Testis (tissue), 3 donors: ENCODE results near the gene C4orf54. TPM values are rescaled to one million over a fixed set of nuclear protein-coding genes. Genes with fewer than 3 reads are reported as not detected.
A peak's percentile ranks its signal among the peaks of the same experiment; 100 is the strongest.

Source experiments
- DNase-seq: peaks from one replicate; pipeline ENCODE4 v3.0.0-alpha.2; 2019
- H3K27ac ChIP-seq, 2 donors: fragments of 200-600 bp; sonication (generic); one replicate each; pipeline ENCODE4 v1.5.1; 2019
- H3K27me3 ChIP-seq: fragments of 200-600 bp; sonication (generic); one replicate; pipeline ENCODE4 v1.5.1; 2019
- H3K36me3 ChIP-seq: fragments of 200-600 bp; sonication (generic); one replicate; pipeline ENCODE4 v1.5.1; 2017; ENCODE audit warnings: low read depth; ENCODE audit errors: missing control alignments
- H3K4me1 ChIP-seq: fragments of 200-600 bp; sonication (generic); one replicate; pipeline ENCODE4 v1.5.1; 2019
- H3K4me3 ChIP-seq, 2 donors: fragments of 200-600 bp; sonication (generic); one replicate each; pipeline ENCODE4 v1.5.1; 2017 to 2019
- H3K9me3 ChIP-seq: fragments of 200-600 bp; sonication (generic); one replicate; pipeline ENCODE4 v1.5.1; 2017
- POLR2A ChIP-seq: fragments of 450-650 bp; IDR thresholded peaks from one replicate; pipeline ENCODE4 v1.6.1; 2017; ENCODE audit warnings: antibody characterized with exemption, mild to moderate bottlenecking, moderate library complexity
- WGBS, 2 donors: methylation state at CpG; one replicate each; pipeline ENCODE4 v1.1.5; 2018; 5-methylcytosine and 5-hydroxymethylcytosine counted together
- intact Hi-C: fragments of 100-400 bp; cut with DNase I; formaldehyde crosslinking; loops from one replicate; pipeline ENCODE4 v1.15.1; 2023; ENCODE audit warnings: low total_unique reads
- polyA plus RNA-seq: library from polyadenylated mRNA; stranded (reverse); fragments of 350-450 nt; fragmentation: Illumina TruSeq; extraction: RNeasy Lipid Tissue Mini Kit (QIAGEN cat#74804); gene quantifications from one replicate; pipeline ENCODE4 v1.2.3, GENCODE V29; 2014; ENCODE audit warnings: low read depth, low replicate concordance; ENCODE audit not compliant: insufficient read depth
- total RNA-seq, 2 donors: library from RNA; depleted of rRNA; stranded (reverse); fragments of >200 nt; gene quantifications; one replicate each; pipeline ENCODE4 v1.2.3, GENCODE V29; 2016
- TF ChIP-seq, protein P1 (sequence below), 3 experiments: fragments of 450-650 bp in 2 of 3; fragments of 200-600 bp in 1 of 3; sonication (generic) in 1 of 3; IDR thresholded peaks; one replicate each; pipeline ENCODE4 v1.5.1; 2016 to 2019; ENCODE audit warnings: antibody characterized with exemption in 3 of 3, mild to moderate bottlenecking in 2 of 3, moderate library complexity in 1 of 3

The C4orf54 gene
- total and polyA plus RNA-seq, 3 donors from 2014 or later: 0.39 to 0.81 (median 0.46) TPM

DNA sequence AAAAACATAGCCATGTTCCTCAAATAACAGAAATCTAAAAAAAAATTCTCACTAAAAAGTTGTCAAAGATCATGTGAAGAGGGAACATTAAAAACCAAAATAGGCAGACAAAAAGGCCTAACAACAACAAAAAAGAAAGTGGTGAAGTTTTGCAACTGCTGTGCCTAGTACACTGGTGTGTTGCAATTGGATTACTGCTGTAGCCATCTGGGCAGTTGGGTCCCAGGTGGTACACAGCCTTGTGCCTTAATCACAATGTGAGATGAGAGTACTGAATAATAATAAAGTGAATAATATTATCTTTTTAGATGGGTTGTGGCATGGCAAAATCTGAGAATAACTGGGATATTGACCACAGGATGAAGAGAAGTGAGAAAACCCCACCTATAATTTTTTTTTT lies 12.0 kb downstream of the C4orf54 start:
- Histone ChIP-seq H3K27ac (peak overlapping the region; percentile 25 to 82), H3K4me1 (peaks cover 69% of the 10 kb centered on the region), H3K27me3 (no peaks in the 10 kb centered on the region), H3K4me3 (no peak overlapping the region), H3K36me3 (no peaks in the 10 kb centered on the region), H3K9me3 (no peaks in the 10 kb centered on the region)
- no peak for TF ChIP-seq POLR2A
- TF ChIP-seq, protein P1, sequence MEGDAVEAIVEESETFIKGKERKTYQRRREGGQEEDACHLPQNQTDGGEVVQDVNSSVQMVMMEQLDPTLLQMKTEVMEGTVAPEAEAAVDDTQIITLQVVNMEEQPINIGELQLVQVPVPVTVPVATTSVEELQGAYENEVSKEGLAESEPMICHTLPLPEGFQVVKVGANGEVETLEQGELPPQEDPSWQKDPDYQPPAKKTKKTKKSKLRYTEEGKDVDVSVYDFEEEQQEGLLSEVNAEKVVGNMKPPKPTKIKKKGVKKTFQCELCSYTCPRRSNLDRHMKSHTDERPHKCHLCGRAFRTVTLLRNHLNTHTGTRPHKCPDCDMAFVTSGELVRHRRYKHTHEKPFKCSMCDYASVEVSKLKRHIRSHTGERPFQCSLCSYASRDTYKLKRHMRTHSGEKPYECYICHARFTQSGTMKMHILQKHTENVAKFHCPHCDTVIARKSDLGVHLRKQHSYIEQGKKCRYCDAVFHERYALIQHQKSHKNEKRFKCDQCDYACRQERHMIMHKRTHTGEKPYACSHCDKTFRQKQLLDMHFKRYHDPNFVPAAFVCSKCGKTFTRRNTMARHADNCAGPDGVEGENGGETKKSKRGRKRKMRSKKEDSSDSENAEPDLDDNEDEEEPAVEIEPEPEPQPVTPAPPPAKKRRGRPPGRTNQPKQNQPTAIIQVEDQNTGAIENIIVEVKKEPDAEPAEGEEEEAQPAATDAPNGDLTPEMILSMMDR (IDR thresholded peaks at IDR 0.05): no peak
- no peak for DNase-seq
- intact Hi-C loops: no loop called here

DNA sequence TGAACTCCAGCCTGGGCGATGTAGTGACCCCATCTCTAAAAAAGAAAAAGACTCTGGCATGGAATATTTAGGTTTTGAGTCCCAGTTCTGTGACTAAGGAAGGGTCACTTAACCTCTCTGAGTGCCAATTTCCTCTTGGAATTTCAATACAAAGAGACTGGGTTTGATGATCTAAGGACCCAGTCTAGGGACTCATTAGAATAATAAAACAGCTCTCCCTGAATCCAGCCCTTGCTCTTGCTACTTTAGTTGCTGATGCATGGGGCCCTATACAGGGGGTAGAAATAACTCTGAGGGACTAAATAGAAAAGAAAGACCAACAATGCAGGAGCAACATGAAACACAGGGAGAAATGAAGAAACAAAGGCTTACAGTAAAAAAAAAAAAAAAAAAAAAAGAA lies 12.6 kb downstream of the C4orf54 start:
- H3K4me3 ChIP-seq: no peak overlapping the region
- 91 to 100% methylated on average over 1 of the region's 1 CpG for WGBS, 2 donors
- TF ChIP-seq, protein P1 (IDR thresholded peaks at IDR 0.05): no peak
- no peak for TF ChIP-seq POLR2A
- no peaks in the 10 kb centered on the region for H3K9me3 ChIP-seq
- H3K27me3 ChIP-seq: no peaks in the 10 kb centered on the region
- intact Hi-C loops: no loop called here
- no peak for DNase-seq
- peaks cover 69% of the 10 kb centered on the region for H3K4me1 ChIP-seq
- H3K36me3 ChIP-seq: no peaks in the 10 kb centered on the region
- H3K27ac ChIP-seq: peak overlapping the region; percentile 25 to 43

DNA sequence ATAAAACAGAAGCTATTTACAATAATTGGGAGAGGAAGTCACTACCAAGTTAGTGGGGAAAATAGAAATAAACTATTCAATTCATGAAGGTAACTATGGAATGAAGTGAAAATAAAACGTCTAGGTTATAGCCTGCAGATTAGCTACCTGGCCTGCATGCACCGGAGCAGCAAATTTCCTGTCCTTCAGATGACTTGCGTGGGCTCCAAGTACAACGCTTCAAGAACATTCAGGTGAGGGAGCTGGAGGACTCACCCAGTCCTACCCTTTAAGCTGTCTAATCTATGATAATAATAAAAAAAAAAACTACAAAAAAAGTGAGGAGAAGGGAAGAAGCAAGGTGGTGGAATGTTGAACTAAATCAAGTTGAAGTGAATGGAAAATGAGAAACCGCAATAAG lies 13.2 kb downstream of the C4orf54 start:
- intact Hi-C loops: no loop called here
- Histone ChIP-seq H3K27ac (no peak overlapping the region), H3K4me3 (no peak overlapping the region), H3K27me3 (no peaks in the 10 kb centered on the region), H3K4me1 (peaks cover 64% of the 10 kb centered on the region), H3K36me3 (no peaks in the 10 kb centered on the region), H3K9me3 (no peaks in the 10 kb centered on the region)
- DNase-seq: no peak
- WGBS, 2 donors: 62 to 65% methylated on average over 5 of the region's 5 CpGs
- TF ChIP-seq POLR2A: no peak
- TF ChIP-seq, protein P1 (IDR thresholded peaks at IDR 0.05): no peak

DNA sequence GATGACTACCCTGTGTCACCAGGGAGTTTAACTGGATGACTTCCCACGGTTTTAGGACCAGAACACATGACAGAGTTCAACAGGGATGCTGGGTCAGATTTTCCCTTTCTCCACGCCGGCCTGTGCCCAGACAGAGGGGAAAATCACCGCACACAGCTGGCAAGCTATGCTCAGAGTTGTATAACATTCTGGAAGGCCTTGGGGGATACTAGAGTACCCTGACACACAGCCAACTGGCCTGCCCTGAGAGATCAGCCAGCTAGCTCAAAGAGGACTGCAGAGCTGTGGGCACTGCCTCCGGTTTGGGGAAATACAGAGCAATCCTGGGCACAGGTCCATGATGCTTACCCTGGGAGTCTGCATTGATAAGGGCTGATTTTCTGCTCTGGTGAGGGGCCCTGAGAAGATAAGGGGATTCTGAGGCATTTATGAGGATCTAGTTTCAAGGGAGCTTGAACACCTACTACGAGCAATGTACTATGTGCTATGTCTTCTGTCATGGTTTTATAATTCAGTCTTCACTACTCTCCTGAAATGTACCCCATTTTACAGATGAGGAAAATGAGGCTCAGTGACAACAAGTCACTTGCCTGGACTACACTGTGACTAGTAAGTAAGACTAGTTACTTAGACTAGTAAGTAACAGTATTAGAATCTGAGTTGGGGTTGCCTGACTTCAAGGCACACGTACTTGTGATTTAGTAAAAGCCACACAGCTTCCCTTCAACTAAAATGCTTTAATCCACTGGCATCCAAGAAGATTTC lies 14.7 kb downstream of the C4orf54 start:
- intact Hi-C loops: no loop called here
- Histone ChIP-seq H3K27ac (peak overlapping the region; percentile 6 to 59), H3K9me3 (no peaks in the 10 kb centered on the region), H3K36me3 (no peaks in the 10 kb centered on the region), H3K4me3 (no peak overlapping the region), H3K4me1 (peaks cover 48% of the 10 kb centered on the region), H3K27me3 (no peaks in the 10 kb centered on the region)
- 28 to 55% methylated on average over 6 to 7 of the region's 7 CpGs for WGBS, 2 donors
- peak; percentile 84 for DNase-seq
- TF ChIP-seq POLR2A: no peak
- TF ChIP-seq, protein P1 (IDR thresholded peaks at IDR 0.05): no peak

DNA sequence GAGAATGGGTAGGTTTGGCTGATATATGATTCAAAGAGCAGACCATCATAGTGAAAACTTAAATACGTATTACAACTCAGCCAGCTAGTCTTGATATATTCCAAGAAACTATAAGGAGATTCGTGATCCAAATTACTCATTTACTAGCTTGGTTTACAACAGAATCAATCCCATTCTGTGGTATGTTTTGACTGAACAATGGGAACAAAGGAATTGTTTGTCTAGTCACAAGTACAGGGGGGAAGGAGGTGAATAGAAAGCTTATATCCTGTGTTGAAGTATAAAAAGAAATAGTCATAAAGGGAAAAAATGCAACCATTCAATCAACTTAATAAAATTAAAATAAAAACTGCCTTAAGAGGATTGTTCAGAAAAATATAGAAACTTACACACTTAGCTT lies 17.0 kb downstream of the C4orf54 start:
- WGBS, 2 donors: 82 to 89% methylated on average over 2 of the region's 2 CpGs
- Histone ChIP-seq H3K27ac (no peak overlapping the region), H3K9me3 (no peaks in the 10 kb centered on the region), H3K4me3 (no peak overlapping the region), H3K36me3 (no peaks in the 10 kb centered on the region), H3K4me1 (peaks cover 28% of the 10 kb centered on the region), H3K27me3 (no peaks in the 10 kb centered on the region)
- DNase-seq: no peak
- intact Hi-C loops: no loop called here
- TF ChIP-seq, protein P1 (IDR thresholded peaks at IDR 0.05): no peak
- no peak for TF ChIP-seq POLR2A
